Smooth muscle cell (in vitro differentiated cells): ENCODE measurements around the gene DOK7. TPM values are rescaled to one million over a fixed set of nuclear protein-coding genes. Genes with fewer than 3 reads are reported as not detected.

Experiments
- DNase-seq: peaks from one replicate; lab custom pipeline; 2025; ENCODE audit not compliant: unreplicated experiment; lab: John Stamatoyannopoulos, UW
- H2AFZ ChIP-seq: fragments of 200-600 bp; sonication (generic); 2 replicates; pipeline ENCODE4 v1.6.0; 2016; ENCODE audit warnings: antibody characterized with exemption, low read depth, mild to moderate bottlenecking
- H3F3A ChIP-seq: fragments of 200-600 bp; sonication (generic); 2 replicates; pipeline ENCODE4 v1.6.0; 2017; ENCODE audit warnings: antibody characterized with exemption, low read depth
- H3K27ac ChIP-seq: fragments of 200-600 bp; sonication (generic); 2 replicates; pipeline ENCODE4 v1.5.1; 2016; ENCODE audit warnings: low read depth, mild to moderate bottlenecking
- H3K27me3 ChIP-seq: fragments of 200-600 bp; sonication (generic); 2 replicates; pipeline ENCODE4 v1.6.1; 2016; ENCODE audit warnings: low read depth, mild to moderate bottlenecking
- H3K36me3 ChIP-seq: fragments of 200-600 bp; sonication (generic); 2 replicates; pipeline ENCODE4 v1.5.1; 2016; ENCODE audit warnings: low read depth
- H3K4me1 ChIP-seq: fragments of 200-600 bp; sonication (generic); 2 replicates; pipeline ENCODE4 v1.5.1; 2016; ENCODE audit warnings: low read depth
- H3K4me2 ChIP-seq: fragments of 200-600 bp; sonication (generic); 2 replicates; pipeline ENCODE4 v1.6.0; 2016; ENCODE audit warnings: mild to moderate bottlenecking
- H3K4me3 ChIP-seq: fragments of 200-600 bp; sonication (generic); 2 replicates; pipeline ENCODE4 v1.5.1; 2016; ENCODE audit warnings: mild to moderate bottlenecking
- H3K79me2 ChIP-seq: fragments of 200-600 bp; sonication (generic); 2 replicates; pipeline ENCODE4 v1.6.0; 2016; ENCODE audit warnings: low read depth, mild to moderate bottlenecking
- H3K9ac ChIP-seq: fragments of 200-600 bp; sonication (generic); 2 replicates; pipeline ENCODE4 v1.6.0; 2016; ENCODE audit warnings: low read depth
- H3K9me3 ChIP-seq: fragments of 200-600 bp; sonication (generic); replicated peaks from 2 replicates; pipeline ENCODE4 v1.5.1; 2016; ENCODE audit warnings: low read depth
- H4K20me1 ChIP-seq: fragments of 200-600 bp; sonication (generic); 2 replicates; pipeline ENCODE4 v1.6.0; 2016; ENCODE audit warnings: low read depth
- CTCF ChIP-seq: fragments of 200-600 bp; sonication (generic); IDR thresholded peaks from 2 replicates; pipeline ENCODE4 v1.5.1; 2017; ENCODE audit warnings: borderline replicate concordance, mild to moderate bottlenecking, antibody characterized with exemption; ENCODE audit not compliant: insufficient read depth, poor library complexity, severe bottlenecking
- WGBS: methylation state at CpG from one replicate; pipeline ENCODE4 v1.1.7; 2016; ENCODE audit warnings: low lambda C conversion rate; 5-methylcytosine and 5-hydroxymethylcytosine counted together
- polyA plus RNA-seq: library from polyadenylated mRNA; unstranded; fragments of >200 nt; fragmentation: Nextera tagmentation; extraction: Ambion mirVana; gene quantifications from 2 replicates; pipeline ENCODE4 v1.2.1, GENCODE V29; 2016
- total RNA-seq: library from RNA; depleted of rRNA; stranded (reverse); fragments of >200 nt; gene quantifications from 2 replicates; pipeline ENCODE4 v1.2.3, GENCODE V29; 2014

The DOK7 gene
- total and polyA plus RNA-seq, 2 experiments from 2014 or later: not detected

- H3F3A ChIP-seq: no peaks in the 10 kb centered on the region
- H3K36me3 ChIP-seq: no peaks in the 10 kb centered on the region
- WGBS: 96% methylated on average over 19 of the region's 19 CpGs
- H4K20me1 ChIP-seq: peaks cover 97% of the 10 kb centered on the region
- no peak for TF ChIP-seq CTCF
- no peak overlapping the region for H3K4me3 ChIP-seq
- H3K4me2 ChIP-seq: no peak overlapping the region
- no peak for DNase-seq
- no peaks in the 10 kb centered on the region for H3K9me3 ChIP-seq
- H2AFZ ChIP-seq: no peak overlapping the region
- H3K9ac ChIP-seq: no peak overlapping the region
- no peak overlapping the region for H3K27ac ChIP-seq
- no peaks in the 10 kb centered on the region for H3K27me3 ChIP-seq
- H3K79me2 ChIP-seq: no peaks in the 10 kb centered on the region
- no peaks in the 10 kb centered on the region for H3K4me1 ChIP-seq
Observed at GRCh38 chr4:3501825-3502425, 38.8 kb downstream of the DOK7 start.

GRCh38 chr4:3502941-3503936 is 40.1 kb downstream of the DOK7 start:
- H3K79me2 ChIP-seq: no peaks in the 10 kb centered on the region
- H3K4me2 ChIP-seq: no peak overlapping the region
- no peak for TF ChIP-seq CTCF
- H4K20me1 ChIP-seq: peaks cover 96% of the 10 kb centered on the region
- H3K4me1 ChIP-seq: no peaks in the 10 kb centered on the region
- 95% methylated on average over 39 of the region's 39 CpGs for WGBS
- no peak overlapping the region for H3K4me3 ChIP-seq
- H3K27me3 ChIP-seq: no peaks in the 10 kb centered on the region
- no peak for DNase-seq
- no peaks in the 10 kb centered on the region for H3K9me3 ChIP-seq
- no peak overlapping the region for H3K27ac ChIP-seq
- no peak overlapping the region for H2AFZ ChIP-seq
- H3K36me3 ChIP-seq: no peaks in the 10 kb centered on the region
- no peaks in the 10 kb centered on the region for H3F3A ChIP-seq
- H3K9ac ChIP-seq: no peak overlapping the region

- no peak for TF ChIP-seq CTCF
- Histone ChIP-seq H2AFZ (no peak overlapping the region), H3K27me3 (no peaks in the 10 kb centered on the region), H3K4me1 (no peaks in the 10 kb centered on the region), H3K79me2 (no peaks in the 10 kb centered on the region), H3K36me3 (no peaks in the 10 kb centered on the region), H3K9me3 (no peaks in the 10 kb centered on the region), H3K4me3 (no peak overlapping the region), H3F3A (no peaks in the 10 kb centered on the region), H3K4me2 (no peak overlapping the region), H4K20me1 (peaks cover 84% of the 10 kb centered on the region), H3K27ac (no peak overlapping the region), H3K9ac (no peak overlapping the region)
- no peak for DNase-seq
- 95% methylated on average over 15 of the region's 16 CpGs for WGBS
Observed at GRCh38 chr4:3505231-3505630, 42.1 kb downstream of the DOK7 start.
